C4-2B (cell line): ENCODE measurements around the gene NRG3.

Experiments
- H3K27ac ChIP-seq: fragments of 450-650 bp; 2 replicates; pipeline ENCODE4 v1.5.1; 2017
- CTCF ChIP-seq: fragments of 450-650 bp; conservative IDR thresholded peaks from 2 replicates; pipeline ENCODE4 v1.5.1; 2017; ENCODE audit warnings: mild to moderate bottlenecking
- ZFX ChIP-seq: fragments of 450-650 bp; IDR thresholded peaks from 2 replicates; pipeline ENCODE4 v1.6.1; 2017

The NRG3 gene

GRCh38 chr10:82254237-82254636, 379.2 kb downstream of the NRG3 start:
- no peak overlapping the region for H3K27ac ChIP-seq
- TF ChIP-seq ZFX (no peak), CTCF (no peak)

- TF ChIP-seq CTCF (no peak), ZFX (no peak)
- H3K27ac ChIP-seq: no peak overlapping the region
Observed at GRCh38 chr10:82256275-82256674, 381.3 kb downstream of the NRG3 start.

GRCh38 chr10:82266438-82266837, 391.4 kb downstream of the NRG3 start:
- TF ChIP-seq ZFX (no peak), CTCF (no peak)
- no peak overlapping the region for H3K27ac ChIP-seq

GRCh38 chr10:82267014-82267413, 392.0 kb downstream of the NRG3 start:
- H3K27ac ChIP-seq: no peak overlapping the region
- no peak for TF ChIP-seq ZFX

GRCh38 chr10:82267465-82267864, 392.5 kb downstream of the NRG3 start:
- TF ChIP-seq ZFX (no peak), CTCF (no peak)
- no peak overlapping the region for H3K27ac ChIP-seq

GRCh38 chr10:82267960-82268359, 393.0 kb downstream of the NRG3 start:
- H3K27ac ChIP-seq: no peak overlapping the region
- TF ChIP-seq CTCF: no peak
- no peak for TF ChIP-seq ZFX

GRCh38 chr10:82277591-82277990, 402.6 kb downstream of the NRG3 start:
- no peak for TF ChIP-seq CTCF
- TF ChIP-seq ZFX: no peak
- H3K27ac ChIP-seq: no peak overlapping the region

GRCh38 chr10:82278401-82279182, 403.6 kb downstream of the NRG3 start:
- no peak overlapping the region for H3K27ac ChIP-seq
- no peak for TF ChIP-seq ZFX
- TF ChIP-seq CTCF: no peak
